DND-41 (cell line): ENCODE results near the gene SPECC1.
A peak's percentile ranks its signal among the peaks of the same experiment; 100 is the strongest.
"Not testable (repeated sequence)": the region's sequence is repeated elsewhere in the genome, so short reads cannot be mapped to it uniquely, and the experiment has no call there.

Experiments
- ATAC-seq: fragments of 200-7000 bp; cut with Tn5 transposase; 3 replicates; pipeline ENCODE4 v1.9.1; 2021; ENCODE audit warnings: low read depth; ENCODE audit not compliant: insufficient read depth
- DNase-seq: peaks from one replicate; pipeline ENCODE4 v3.0.0-alpha.2; 2020
- H2AFZ ChIP-seq: 2 replicates; pipeline ENCODE4 v1.6.0; 2012; ENCODE audit warnings: low read depth, low read length
- H3K27ac ChIP-seq: 2 replicates; pipeline ENCODE4 v1.5.1; 2012; ENCODE audit warnings: low read length, inconsistent platforms
- H3K27me3 ChIP-seq: fragments of 200-600 bp; sonication (generic); 2 replicates; pipeline ENCODE4 v1.6.0; 2012; ENCODE audit warnings: low read length, mild to moderate bottlenecking, inconsistent platforms; ENCODE audit not compliant: insufficient read depth, poor library complexity
- H3K36me3 ChIP-seq: 2 replicates; pipeline ENCODE4 v1.5.1; 2012; ENCODE audit warnings: low read length, inconsistent platforms; ENCODE audit not compliant: insufficient read depth
- H3K4me1 ChIP-seq: 2 replicates; pipeline ENCODE4 v1.5.1; 2012; ENCODE audit warnings: mild to moderate bottlenecking, low read length; ENCODE audit not compliant: insufficient read depth
- H3K4me2 ChIP-seq: 2 replicates; pipeline ENCODE4 v1.6.0; 2012; ENCODE audit warnings: mild to moderate bottlenecking, moderate library complexity, low read length, inconsistent platforms; ENCODE audit not compliant: insufficient read depth
- H3K4me3 ChIP-seq, 2 experiments: fragments of 200-600 bp in 1 of 2; shearing (Covaris generic) in 1 of 2; 2 replicates each; pipeline ENCODE4 v1.5.1; 2012 to 2016; ENCODE audit warnings: inconsistent platforms in 2 of 2, low read length in 2 of 2, mild to moderate bottlenecking in 2 of 2, low read depth in 1 of 2, moderate library complexity in 1 of 2
- H3K79me2 ChIP-seq: 2 replicates; pipeline ENCODE4 v1.6.0; 2012; ENCODE audit warnings: low read length, inconsistent platforms; ENCODE audit not compliant: insufficient read depth
- H3K9ac ChIP-seq: 2 replicates; pipeline ENCODE4 v1.6.0; 2012; ENCODE audit warnings: low read depth, mild to moderate bottlenecking, inconsistent platforms, low read length, moderate library complexity
- H3K9me3 ChIP-seq: 2 replicates; pipeline ENCODE4 v1.5.1; 2012; ENCODE audit warnings: low read length, moderate library complexity, mild to moderate bottlenecking, inconsistent platforms; ENCODE audit not compliant: insufficient read depth, severe bottlenecking
- H4K20me1 ChIP-seq: 2 replicates; pipeline ENCODE4 v1.6.0; 2012; ENCODE audit warnings: low read length; ENCODE audit not compliant: insufficient read depth
- CTCF ChIP-seq: IDR thresholded peaks from 2 replicates; pipeline ENCODE4 v1.5.1; 2012; ENCODE audit warnings: borderline replicate concordance, low read length, moderate library complexity, mild to moderate bottlenecking; ENCODE audit not compliant: poor library complexity, severe bottlenecking; ENCODE audit errors: extremely low read depth
- EZH2 ChIP-seq: IDR thresholded peaks from 3 replicates; pipeline ENCODE4 v1.6.1; 2012; ENCODE audit warnings: borderline replicate concordance, low read depth, mild to moderate bottlenecking, moderate library complexity, low read length, inconsistent platforms; ENCODE audit not compliant: severe bottlenecking

SPECC1 gene

GRCh38 chr17:20225162-20226115 lies 216.3 kb downstream of the SPECC1 start:
- H3K79me2 ChIP-seq: no peaks in the 10 kb centered on the region
- no peaks in the 10 kb centered on the region for H3K36me3 ChIP-seq
- H3K4me2 ChIP-seq: no peak overlapping the region
- ATAC-seq (no peak), DNase-seq (no peak)
- H3K4me1 ChIP-seq: no peaks in the 10 kb centered on the region
- no peaks in the 10 kb centered on the region for H4K20me1 ChIP-seq
- no peak overlapping the region for H3K4me3 ChIP-seq
- H3K27me3 ChIP-seq: no peaks in the 10 kb centered on the region
- H3K27ac ChIP-seq: no peak overlapping the region
- no peak for TF ChIP-seq CTCF
- TF ChIP-seq EZH2: no peak
- no peaks in the 10 kb centered on the region for H3K9me3 ChIP-seq
- H3K9ac ChIP-seq: no peak overlapping the region
- H2AFZ ChIP-seq: no peak overlapping the region

- Histone ChIP-seq H3K4me1 (no peaks in the 10 kb centered on the region), H4K20me1 (no peaks in the 10 kb centered on the region), H3K9me3 (no peaks in the 10 kb centered on the region), H3K4me3 (no peak overlapping the region), H3K27ac (no peak overlapping the region), H3K79me2 (no peaks in the 10 kb centered on the region), H3K27me3 (no peaks in the 10 kb centered on the region), H3K9ac (no peak overlapping the region), H3K36me3 (no peaks in the 10 kb centered on the region), H3K4me2 (no peak overlapping the region), H2AFZ (no peak overlapping the region)
- DNase-seq: peak; percentile 66
- peak; percentile 95 for ATAC-seq
- TF ChIP-seq CTCF (peak; percentile 90), EZH2 (no peak)
These were observed 217.8 kb downstream of the SPECC1 start for GRCh38 chr17:20226814-20227482.

- H4K20me1 ChIP-seq, H2AFZ ChIP-seq, H3K4me3 ChIP-seq, H3K9ac ChIP-seq, ATAC-seq, H3K27me3 ChIP-seq, H3K4me2 ChIP-seq, H3K9me3 ChIP-seq, H3K4me1 ChIP-seq, H3K79me2 ChIP-seq, H3K36me3 ChIP-seq, H3K27ac ChIP-seq, DNase-seq: not testable (repeated sequence)
These were observed 218.7 kb downstream of the SPECC1 start for GRCh38 chr17:20227720-20228370.

- no peak for TF ChIP-seq CTCF
- TF ChIP-seq EZH2: no peak
- Histone ChIP-seq H2AFZ (no peak overlapping the region), H3K4me2 (no peak overlapping the region), H4K20me1 (no peaks in the 10 kb centered on the region), H3K4me1 (no peaks in the 10 kb centered on the region), H3K79me2 (no peaks in the 10 kb centered on the region), H3K27ac (no peak overlapping the region), H3K9ac (no peak overlapping the region), H3K4me3 (no peak overlapping the region), H3K27me3 (no peaks in the 10 kb centered on the region), H3K36me3 (no peaks in the 10 kb centered on the region), H3K9me3 (no peaks in the 10 kb centered on the region)
- ATAC-seq (no peak), DNase-seq (no peak)
These were observed 219.3 kb downstream of the SPECC1 start for GRCh38 chr17:20228410-20228809.
